ENCODE results near the gene INAVA.
"Not testable (repeated sequence)": the region's sequence is repeated elsewhere in the genome, so short reads cannot be mapped to it uniquely, and the experiment has no call there.

Gene INAVA

GRCh38 chr1:200896531-200897196 is 2.0 kb downstream of the INAVA start:
- DNase-seq (ENCODE audit: low read depth in 1 of 2, low spot score in 1 of 2), result no peak

DNA sequence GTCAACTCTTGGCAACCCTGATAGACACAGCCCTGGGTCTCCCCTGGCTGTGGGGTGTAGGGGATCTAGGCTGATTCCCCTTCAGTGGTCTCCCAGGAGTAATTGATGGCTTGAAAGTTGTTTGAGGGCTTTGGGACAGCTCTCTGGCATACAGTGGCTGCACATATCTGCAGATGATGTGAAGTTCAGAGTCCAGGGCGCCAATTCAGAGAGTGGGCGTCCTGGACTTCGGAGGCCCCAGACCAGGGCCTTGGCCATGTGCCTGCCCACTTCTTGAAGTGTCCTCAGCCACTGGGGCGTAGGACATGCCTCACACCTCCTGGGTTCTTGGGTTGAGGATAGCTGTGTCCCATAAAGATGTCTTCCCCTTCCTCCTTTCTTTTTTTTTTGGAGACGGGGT is 2.6 kb downstream of the INAVA start:
- no peak for DNase-seq (ENCODE audit: low read depth in 1 of 2, low spot score in 1 of 2)

DNA sequence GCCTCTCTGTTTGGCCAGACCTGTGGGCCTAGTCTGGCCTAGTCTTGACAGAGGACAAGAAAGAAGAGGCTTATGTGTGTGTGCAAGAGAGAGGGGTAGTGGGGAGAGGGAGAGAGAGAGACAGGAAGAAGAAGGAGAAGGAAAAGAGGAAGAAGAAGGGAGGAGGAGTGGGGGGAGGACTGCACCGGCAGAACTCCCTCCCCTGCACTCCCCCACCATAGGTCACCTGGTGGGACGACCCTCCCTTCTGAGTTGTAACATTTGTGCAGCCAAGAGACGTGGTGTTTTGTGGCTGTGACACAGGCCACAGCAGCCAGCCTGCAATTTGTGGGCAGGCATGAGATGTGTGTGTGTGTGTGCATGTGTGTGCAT is 4.3 kb downstream of the INAVA start:
- no peak for DNase-seq (ENCODE audit: low read depth in 1 of 2, low spot score in 1 of 2)

DNA sequence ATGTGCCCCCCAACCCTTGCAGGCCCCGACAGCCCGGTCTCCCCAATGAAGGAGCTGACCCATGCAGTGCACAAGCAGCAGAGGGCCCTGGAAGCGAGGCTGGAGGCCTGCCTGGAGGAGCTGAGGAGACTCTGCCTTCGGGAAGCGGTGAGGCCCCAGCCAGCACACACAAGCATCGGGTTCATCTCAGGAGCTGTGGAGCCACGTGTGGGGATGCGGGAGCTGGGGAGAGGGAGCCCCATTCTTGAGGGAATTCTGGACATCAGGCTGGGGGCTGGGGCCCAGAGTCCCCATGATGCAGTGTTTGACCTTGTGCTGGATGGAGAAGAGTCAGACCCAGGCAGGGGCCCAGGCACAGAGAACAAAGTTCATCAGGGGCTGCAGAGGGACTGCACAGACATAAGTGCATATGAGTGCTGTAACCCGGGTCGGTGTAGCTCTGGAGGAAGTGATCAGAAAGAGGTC is 4.8 kb downstream of the INAVA start:
- DNase-seq (ENCODE audit: low read depth in 1 of 2, low spot score in 1 of 2), result no peak

DNA sequence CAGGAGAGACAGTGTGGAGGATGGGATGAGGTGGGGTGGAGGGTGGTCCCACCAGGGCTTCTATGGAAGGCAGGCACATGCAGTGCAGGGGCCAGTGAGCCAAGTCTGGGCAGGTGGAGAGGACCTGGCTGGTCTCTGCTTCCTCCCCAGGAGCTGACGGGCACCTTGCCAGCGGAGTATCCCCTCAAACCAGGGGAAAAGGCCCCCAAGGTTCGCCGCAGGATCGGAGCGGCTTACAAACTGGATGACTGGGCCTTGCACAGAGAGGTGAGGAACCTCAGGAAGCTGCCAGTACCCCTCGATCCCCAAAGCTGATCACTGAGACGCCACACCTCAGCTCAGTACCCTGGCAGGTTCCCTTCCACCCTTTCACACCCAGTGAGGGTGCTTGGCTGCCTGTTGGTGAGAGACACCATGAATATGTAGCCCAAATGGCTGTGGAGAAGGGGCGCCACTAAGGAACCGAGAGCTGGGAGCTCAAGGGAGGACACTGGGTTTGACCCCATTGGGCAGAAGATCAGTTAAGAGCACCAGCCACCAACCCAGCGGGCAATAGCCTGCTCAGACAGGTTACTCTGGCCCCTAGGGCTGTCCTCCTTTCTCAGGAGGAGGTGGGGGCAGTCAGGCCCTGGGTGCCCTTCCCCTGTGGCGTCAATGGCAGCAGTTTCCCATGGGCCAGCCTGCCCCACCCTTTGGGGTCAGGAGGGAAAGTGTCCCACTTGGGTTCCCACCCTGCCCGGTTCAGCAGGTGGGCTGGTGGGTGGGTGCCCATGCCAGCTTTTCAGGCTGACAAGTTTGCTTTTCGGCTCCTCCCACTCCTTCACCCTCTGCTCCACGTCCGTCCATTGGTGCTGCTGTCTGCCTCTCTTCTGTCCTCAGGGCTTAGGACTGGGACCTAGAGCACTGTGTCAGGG is 5.5 kb downstream of the INAVA start:
- no peak for DNase-seq (ENCODE audit: low read depth in 1 of 2, low spot score in 1 of 2)

- DNase-seq (ENCODE audit: low read depth in 1 of 2, low spot score in 1 of 2), result no peak
Observed at GRCh38 chr1:200900877-200901276, 6.2 kb downstream of the INAVA start.

DNA sequence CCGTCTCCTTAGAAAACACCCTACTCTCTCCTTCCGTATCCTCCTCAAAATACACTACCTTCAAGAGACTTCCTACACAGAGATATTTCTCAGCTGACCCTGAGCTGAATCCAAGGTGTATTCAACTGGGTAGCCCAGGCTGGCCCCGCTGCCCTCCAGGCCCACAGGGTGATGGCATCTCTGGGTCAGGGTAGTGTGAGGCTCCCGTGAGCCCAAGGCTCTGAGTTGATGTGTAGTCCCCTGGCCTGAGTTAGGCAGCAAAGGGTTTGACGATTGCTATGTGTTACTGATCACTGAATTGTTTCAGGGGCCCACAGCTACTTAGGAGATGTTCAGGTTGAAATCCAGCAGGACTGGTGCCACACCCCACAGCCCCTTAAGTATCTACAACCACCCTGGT is 6.7 kb downstream of the INAVA start:
- no peak for DNase-seq (ENCODE audit: low read depth in 1 of 2, low spot score in 1 of 2)

GRCh38 chr1:200901796-200902444 is 7.2 kb downstream of the INAVA start:
- no peak for DNase-seq (ENCODE audit: low read depth in 1 of 2, low spot score in 1 of 2)

GRCh38 chr1:200903793-200904192 is 9.1 kb downstream of the INAVA start:
- no peak for DNase-seq (ENCODE audit: low read depth in 1 of 2, low spot score in 1 of 2)

GRCh38 chr1:200904772-200905171 is 10.1 kb downstream of the INAVA start:
- DNase-seq (ENCODE audit: low read depth in 1 of 2, low spot score in 1 of 2), result no peak

DNA sequence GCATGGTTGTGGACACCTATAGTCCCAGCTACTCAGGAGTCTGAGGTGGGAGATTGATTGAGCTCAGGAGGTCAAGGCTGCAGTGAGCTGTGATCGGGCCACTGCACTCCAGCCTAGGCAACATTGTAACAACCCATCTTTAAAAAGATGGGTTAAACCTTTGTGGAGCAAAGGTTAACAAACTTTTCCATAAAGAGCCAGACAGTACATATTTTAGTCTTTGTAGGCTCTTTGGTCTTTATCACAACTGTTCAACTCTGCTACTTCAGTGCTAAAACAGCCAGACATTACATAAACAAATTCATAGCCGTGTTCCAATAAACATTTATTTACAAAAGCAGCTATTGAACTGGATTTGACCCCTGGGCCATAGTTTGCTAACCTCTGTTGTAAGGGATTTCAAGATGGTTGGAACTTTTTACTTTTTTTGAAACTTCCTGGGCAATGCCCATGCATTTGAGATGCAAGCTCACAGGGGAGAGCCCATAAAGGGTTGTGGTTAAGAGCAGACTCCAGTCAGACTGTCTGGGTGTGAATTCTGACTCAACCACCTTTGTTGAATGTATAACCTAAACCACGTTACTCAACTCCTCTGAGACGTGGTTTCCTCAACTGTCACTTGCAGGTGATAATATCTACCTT is 10.8 kb downstream of the INAVA start:
- DNase-seq (ENCODE audit: low read depth in 1 of 2, low spot score in 1 of 2), result no peak

- DNase-seq (ENCODE audit: low read depth in 1 of 2, low spot score in 1 of 2), result no peak
Observed at GRCh38 chr1:200906491-200906890, 11.8 kb downstream of the INAVA start.

GRCh38 chr1:200907611-200908097 is 13.0 kb downstream of the INAVA start:
- no peak for DNase-seq (ENCODE audit: low read depth in 1 of 2, low spot score in 1 of 2)

GRCh38 chr1:200908191-200908868 is 13.6 kb downstream of the INAVA start:
- DNase-seq (ENCODE audit: low read depth in 1 of 2, low spot score in 1 of 2), result no peak

DNA sequence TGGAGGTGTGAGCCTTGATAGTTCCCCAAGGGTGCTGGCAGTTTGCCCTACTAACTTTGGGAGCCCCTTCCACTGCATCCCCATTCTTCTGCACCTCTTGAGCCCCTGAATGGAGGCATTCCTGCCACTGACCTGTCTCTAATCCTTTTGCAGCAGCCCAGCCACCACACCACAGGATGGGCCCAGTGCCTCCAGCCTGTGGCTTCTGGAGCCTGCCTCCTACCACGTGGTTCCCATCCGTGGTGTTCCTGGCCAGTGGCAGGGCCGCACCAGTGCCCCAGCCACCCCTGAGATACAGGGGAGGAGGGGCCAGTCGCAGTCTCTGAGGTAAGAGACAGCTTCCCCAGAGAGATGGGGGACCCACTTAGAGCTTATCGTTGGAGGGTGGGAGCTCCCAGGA is 14.4 kb downstream of the INAVA start:
- no peak for DNase-seq (ENCODE audit: low read depth in 1 of 2, low spot score in 1 of 2)

- DNase-seq (ENCODE audit: low read depth in 1 of 2, low spot score in 1 of 2), result no peak
Observed at GRCh38 chr1:200909757-200910239, 15.1 kb downstream of the INAVA start.

GRCh38 chr1:200911361-200911760 is 16.7 kb downstream of the INAVA start:
- no peak for DNase-seq (ENCODE audit: low read depth in 1 of 2, low spot score in 1 of 2)

- DNase-seq (ENCODE audit: low read depth in 1 of 2, low spot score in 1 of 2), result not testable (repeated sequence)
Observed at GRCh38 chr1:200911936-200912335, 17.2 kb downstream of the INAVA start.

GRCh38 chr1:200912737-200913407 is 18.2 kb downstream of the INAVA start:
- no peak for DNase-seq (ENCODE audit: low read depth in 1 of 2, low spot score in 1 of 2)

GRCh38 chr1:200916152-200916551 is 21.5 kb downstream of the INAVA start:
- DNase-seq (ENCODE audit: low read depth in 1 of 2, low spot score in 1 of 2), result no peak
